ENCODE measurements around the gene ATXN7L2.

- TF ChIP-seq POLR2A (IDR thresholded peaks at IDR 0.05; ENCODE audit: low read length), result no peak
- TF ChIP-seq GATA1 (IDR thresholded peaks at IDR 0.05; ENCODE audit: low read depth, low read length), result no peak
Measured at GRCh38 chr1:109491372-109491771, 7.7 kb downstream of the ATXN7L2 start.
